Measurements from ENCODE around the gene CAPN10.

DNA sequence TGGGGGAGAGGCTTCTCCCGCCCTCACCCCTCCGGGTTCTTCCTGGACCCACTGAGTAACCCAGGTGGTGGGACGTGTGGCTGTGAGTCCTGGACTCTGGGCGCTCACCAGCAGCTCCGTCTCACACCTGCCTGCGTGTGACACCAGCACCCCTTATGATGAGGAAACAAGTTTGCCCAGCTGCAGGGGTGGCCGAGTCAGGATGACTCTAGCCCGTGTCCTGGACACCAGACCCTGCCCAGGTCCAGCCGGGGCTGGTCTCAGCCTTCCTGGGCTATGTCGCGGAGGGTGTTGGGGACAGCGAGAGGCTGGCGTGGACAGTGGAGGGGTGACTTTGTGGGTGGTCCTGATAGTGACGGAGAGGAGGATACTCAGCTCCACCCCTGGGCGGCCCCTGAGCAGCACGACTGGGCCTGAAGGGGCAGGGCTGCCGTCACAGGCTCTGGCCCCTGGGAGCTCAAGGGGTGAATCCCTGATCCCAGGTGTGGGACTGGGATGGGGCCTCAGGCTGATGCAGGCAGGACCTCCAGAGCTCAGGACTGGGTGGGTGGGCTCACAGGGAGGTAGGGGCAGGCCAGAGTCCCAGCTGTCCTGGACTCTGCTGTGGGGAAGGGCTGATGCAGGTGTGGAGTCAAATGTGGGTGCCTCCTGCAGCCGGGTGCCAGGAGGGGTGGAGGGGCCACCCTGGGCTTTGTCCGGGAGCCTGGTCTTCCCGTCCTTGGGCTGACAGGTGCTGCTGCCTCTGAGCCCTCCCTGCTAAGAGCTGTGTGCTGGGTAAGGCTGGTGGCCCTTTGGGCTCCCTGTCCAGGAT lies 42.5 kb downstream of the CAPN10 start:
- no peak for TF ChIP-seq POLR2A (IDR thresholded peaks at IDR 0.05)
- no peak for TF ChIP-seq CTCF (IDR thresholded peaks at IDR 0.05)
- TF ChIP-seq EP300 (IDR thresholded peaks at IDR 0.05): no peak

Measured in tibial nerve (tissue), 4 donors.